H1 (cell line): Measurements from ENCODE around the gene WWC1. TPM values are rescaled to one million over a fixed set of nuclear protein-coding genes. Genes with fewer than 3 reads are reported as not detected.

Experiments used
- CTCF ChIA-PET: fragments of 300-600 bp; sonication (Branson Sonifier 250); formaldehyde crosslinking; loops from one replicate; lab custom pipeline; 2021; ENCODE audit not compliant: partially characterized antibody; lab: Charles Lee
- POLR2A ChIA-PET: fragments of 300-600 bp; sonication (Branson Sonifier 250); formaldehyde crosslinking; loops from one replicate; lab custom pipeline; 2021; ENCODE audit warnings: inconsistent platforms; ENCODE audit not compliant: partially characterized antibody; lab: Charles Lee
- DNase-seq, 2 experiments: peaks; one replicate each; pipeline versions ENCODE4 v3.0.0 to v3.0.0-alpha.2; 2010 to 2022; ENCODE audit warnings: low spot score in 2 of 2, low read depth in 1 of 2, mixed read lengths in 1 of 2
- FAIRE-seq: peaks from 2 replicates; lab custom pipeline; 2011; peaks lifted over from hg19 to GRCh38; lab: Jason Lieb, UNC
- H2AFZ ChIP-seq: 2 replicates; pipeline ENCODE4 v1.8.1; 2012; ENCODE audit warnings: low read length, inconsistent platforms
- H2AK5ac ChIP-seq: 2 replicates; pipeline ENCODE4 v1.6.1; 2013; ENCODE audit warnings: low read depth, low read length
- H2BK120ac ChIP-seq: replicated peaks from 2 replicates; pipeline ENCODE3; 2013; ENCODE audit warnings: low read depth, low read length, inconsistent platforms
- H2BK12ac ChIP-seq: 2 replicates; pipeline ENCODE4 v1.6.1; 2013; ENCODE audit warnings: low read depth, low read length
- H2BK15ac ChIP-seq: 2 replicates; pipeline ENCODE4 v1.6.1; 2013; ENCODE audit warnings: low read length
- H2BK20ac ChIP-seq: 2 replicates; pipeline ENCODE4 v1.6.1; 2013; ENCODE audit warnings: low read length
- H2BK5ac ChIP-seq: 2 replicates; pipeline ENCODE4 v1.6.1; 2013; ENCODE audit warnings: low read depth, low read length
- H3K14ac ChIP-seq: 2 replicates; pipeline ENCODE4 v1.6.1; 2013; ENCODE audit warnings: inconsistent platforms; ENCODE audit not compliant: insufficient read length
- H3K18ac ChIP-seq: 2 replicates; pipeline ENCODE4 v1.6.1; 2013; ENCODE audit warnings: low read length; ENCODE audit errors: extremely low read depth
- H3K23ac ChIP-seq: 2 replicates; pipeline ENCODE4 v1.6.1; 2013; ENCODE audit warnings: inconsistent platforms; ENCODE audit not compliant: insufficient read length
- H3K23me2 ChIP-seq: 2 replicates; pipeline ENCODE4 v1.6.1; 2013; ENCODE audit warnings: low read depth, low read length
- H3K27ac ChIP-seq: 2 replicates; pipeline ENCODE4 v1.6.1; 2011; ENCODE audit warnings: low read depth, low read length, inconsistent platforms
- H3K27me3 ChIP-seq, 4 experiments: replicated peaks in 1 of 4; 1 replicate in 1 of 4; 2 replicates in 3 of 4; pipeline versions ENCODE4 v1.6.1 to v1.8.1; 2011 to 2013; ENCODE audit warnings: low read length in 3 of 4, mild to moderate bottlenecking in 3 of 4, inconsistent platforms in 2 of 4, mixed read lengths in 2 of 4, moderate library complexity in 1 of 4; ENCODE audit not compliant: control insufficient read depth in 3 of 4, insufficient read depth in 3 of 4; ENCODE audit errors: extremely low read depth in 1 of 4
- H3K36me3 ChIP-seq, 4 experiments: 2 replicates each; pipeline versions ENCODE4 v1.6.1 to v1.8.1; 2011 to 2013; ENCODE audit warnings: mild to moderate bottlenecking in 4 of 4, low read length in 3 of 4, moderate library complexity in 2 of 4, control low read depth in 1 of 4, inconsistent platforms in 1 of 4; ENCODE audit not compliant: insufficient read depth in 4 of 4, control insufficient read depth in 2 of 4
- H3K4ac ChIP-seq: replicated peaks from 2 replicates; pipeline ENCODE3; 2013; ENCODE audit warnings: low read length, low read depth, mixed read lengths, inconsistent platforms; ENCODE audit not compliant: insufficient read length
- H3K4me1 ChIP-seq, 4 experiments: replicated peaks in 1 of 4; 1 replicate in 1 of 4; 2 replicates in 3 of 4; pipeline versions ENCODE4 v1.6.1 to v1.8.1; 2011 to 2013; ENCODE audit warnings: low read length in 3 of 4, inconsistent platforms in 2 of 4, mixed read lengths in 1 of 4; ENCODE audit not compliant: insufficient read depth in 4 of 4, control insufficient read depth in 3 of 4
- H3K4me2 ChIP-seq, 2 experiments: 2 replicates each; pipeline versions ENCODE4 v1.6.1 to v1.8.1; 2011 to 2013; ENCODE audit warnings: low read depth in 2 of 2, low read length in 2 of 2, control low read depth in 1 of 2, inconsistent platforms in 1 of 2, mild to moderate bottlenecking in 1 of 2; ENCODE audit not compliant: insufficient read depth in 1 of 2
- H3K4me3 ChIP-seq, 4 experiments: fragments of 200-600, 300-600 bp in 1 of 4; sonication (generic), shearing (Covaris generic), sonication (Bioruptor Twin) in 1 of 4; 2 replicates each; pipeline versions ENCODE4 v1.5.1 to v1.8.1; 2011 to 2016; ENCODE audit warnings: low read length in 4 of 4, low read depth in 3 of 4, control low read depth in 2 of 4, inconsistent platforms in 2 of 4, mild to moderate bottlenecking in 2 of 4, mixed read lengths in 1 of 4, moderate library complexity in 1 of 4; ENCODE audit not compliant: insufficient read depth in 2 of 4; ENCODE audit errors: extremely low read depth in 1 of 4
- H3K56ac ChIP-seq: replicated peaks from 2 replicates; pipeline ENCODE3; 2013; ENCODE audit warnings: low read depth, mild to moderate bottlenecking, mixed read lengths, low read length, inconsistent platforms; ENCODE audit not compliant: insufficient read length
- H3K79me1 ChIP-seq: 2 replicates; pipeline ENCODE4 v1.6.1; 2013; ENCODE audit warnings: low read depth, low read length, control low read depth
- H3K79me2 ChIP-seq, 2 experiments: 2 replicates each; pipeline versions ENCODE4 v1.6.1 to v1.8.1; 2012 to 2013; ENCODE audit warnings: low read length in 2 of 2, mild to moderate bottlenecking in 2 of 2, inconsistent platforms in 1 of 2; ENCODE audit not compliant: insufficient read depth in 2 of 2, control insufficient read depth in 1 of 2
- H3K9ac ChIP-seq, 4 experiments: replicated peaks in 1 of 4; 1 replicate in 1 of 4; 2 replicates in 3 of 4; pipeline versions ENCODE4 v1.6.1 to v1.8.1; 2011 to 2013; ENCODE audit warnings: low read depth in 3 of 4, low read length in 3 of 4, control low read depth in 2 of 4, mild to moderate bottlenecking in 2 of 4, moderate library complexity in 2 of 4, inconsistent platforms in 1 of 4; ENCODE audit errors: extremely low read depth in 1 of 4
- H3K9me3 ChIP-seq, 2 experiments: 2 replicates each; pipeline versions ENCODE4 v1.6.1 to v1.8.1; 2012 to 2013; ENCODE audit warnings: mild to moderate bottlenecking in 2 of 2, moderate library complexity in 2 of 2, control low read depth in 1 of 2, inconsistent platforms in 1 of 2, low read depth in 1 of 2, low read length in 1 of 2, mixed read lengths in 1 of 2; ENCODE audit not compliant: insufficient read depth in 2 of 2
- H4K20me1 ChIP-seq, 2 experiments: replicated peaks in 1 of 2; 2 replicates each; pipeline versions ENCODE3 to v1.8.1; 2011 to 2013; ENCODE audit warnings: inconsistent platforms in 2 of 2, low read length in 2 of 2, mild to moderate bottlenecking in 1 of 2; ENCODE audit not compliant: insufficient read depth in 2 of 2, control insufficient read depth in 1 of 2
- H4K5ac ChIP-seq: 2 replicates; pipeline ENCODE4 v1.6.1; 2013; ENCODE audit warnings: low read length, low read depth, mixed read lengths, inconsistent platforms; ENCODE audit not compliant: insufficient read length
- H4K8ac ChIP-seq: 2 replicates; pipeline ENCODE4 v1.8.0; 2013; ENCODE audit warnings: mild to moderate bottlenecking, moderate library complexity, low read length, inconsistent platforms; ENCODE audit not compliant: insufficient read depth; ENCODE audit errors: extremely low read depth
- H4K91ac ChIP-seq: replicated peaks from 2 replicates; pipeline ENCODE3; 2013; ENCODE audit warnings: low read length, mixed read lengths, inconsistent platforms; ENCODE audit not compliant: insufficient read length
- ASH2L ChIP-seq: fragments of 200-600, 300-600 bp; sonication (generic); IDR thresholded peaks from one replicate; pipeline ENCODE4 v1.7.1; 2017; ENCODE audit warnings: low read length
- BCL11A ChIP-seq, 2 experiments: IDR thresholded peaks; one replicate each; pipeline ENCODE4 v1.6.1; 2011; ENCODE audit warnings: low read depth in 2 of 2, low read length in 2 of 2, mild to moderate bottlenecking in 2 of 2
- CREB1 ChIP-seq: IDR thresholded peaks from 2 replicates; pipeline ENCODE4 v1.6.1; 2012; ENCODE audit warnings: inconsistent platforms
- GABPA ChIP-seq: IDR thresholded peaks from 2 replicates; pipeline ENCODE4 v1.6.1; 2011; ENCODE audit warnings: mild to moderate bottlenecking, low read length, moderate library complexity, borderline replicate concordance; ENCODE audit not compliant: insufficient read depth
- GTF2F1 ChIP-seq: IDR thresholded peaks from 2 replicates; pipeline ENCODE4 v1.6.1; 2012; ENCODE audit warnings: low read depth, low read length, improper control_type of control experiment, borderline replicate concordance
- HDAC6 ChIP-seq: IDR thresholded peaks from one replicate; pipeline ENCODE4 v1.7.1; 2012; ENCODE audit warnings: low read depth, mild to moderate bottlenecking, inconsistent platforms, low read length, moderate library complexity
- JUN ChIP-seq: IDR thresholded peaks from 2 replicates; pipeline ENCODE4 v1.6.1; 2011; ENCODE audit warnings: low read depth, mild to moderate bottlenecking, improper control_type of control experiment, low read length
- SIX5 ChIP-seq: IDR thresholded peaks from 2 replicates; pipeline ENCODE4 v1.6.1; 2011; ENCODE audit warnings: mild to moderate bottlenecking, low read depth, low read length
- SUZ12 ChIP-seq: fragments of 200-600 bp; sonication (generic); IDR thresholded peaks from 2 replicates; pipeline ENCODE4 v1.6.1; 2012; ENCODE audit warnings: mild to moderate bottlenecking, inconsistent platforms, low read length, moderate library complexity, mixed read lengths
- TAF1 ChIP-seq: IDR thresholded peaks from 2 replicates; pipeline ENCODE4 v1.6.1; 2011; ENCODE audit warnings: mild to moderate bottlenecking, low read depth, low read length
- USF2 ChIP-seq: IDR thresholded peaks from 2 replicates; pipeline ENCODE4 v1.6.1; 2011; ENCODE audit warnings: low read length, improper control_type of control experiment
- ZNF274 ChIP-seq: IDR thresholded peaks from 2 replicates; pipeline ENCODE4 v1.7.0; 2012; ENCODE audit warnings: low read length, borderline replicate concordance; ENCODE audit errors: extremely low read depth
- WGBS, 2 experiments: shearing (Covaris generic) in 1 of 2; methylation state at CpG; one replicate each; pipeline versions ENCODE4 v1.1.6 to v1.1.7; 2013 to 2015; ENCODE audit warnings: low lambda C conversion rate in 2 of 2, mixed read lengths in 2 of 2, inconsistent platforms in 1 of 2, low coverage in 1 of 2, missing lambda C conversion rate in 1 of 2; ENCODE audit not compliant: insufficient replicate concordance in 2 of 2, insufficient coverage in 1 of 2, insufficient read length in 1 of 2; ENCODE audit errors: extremely low coverage in 1 of 2, missing lambda C conversion rate in 1 of 2; 5-methylcytosine and 5-hydroxymethylcytosine counted together
- polyA plus RNA-seq, 7 experiments: library from polyadenylated mRNA; depleted of rRNA in 3 of 7; stranded (reverse) in 5 of 7; unstranded in 2 of 7; fragments of >200 nt in 5 of 7; fragments of 200-250 nt in 2 of 7; gene quantifications; 1 replicate in 5 of 7; 2 replicates in 1 of 7; 4 replicates in 1 of 7; pipeline versions ENCODE4 v1.2.1 to v1.2.3, GENCODE V29; 2011 to 2013; ENCODE audit warnings: missing spikeins in 2 of 7, mixed read lengths in 2 of 7
- total RNA-seq: library from RNA; stranded (reverse); fragmentation: NEBNext Ultra II Directional; extraction: Animal tissue kit (Norgen Biotek cat#: 25700); gene quantifications from 2 replicates; pipeline ENCODE4 v1.2.1, GENCODE V29; 2021

The WWC1 gene
- total and polyA plus RNA-seq, 2 of the 8 experiments (the other 6 are each of a cell fraction or from before 2014, with no cell fraction given), result 16.4 to 41.1 TPM

GRCh38 chr5:168318240-168318639 is 26.8 kb downstream of the WWC1 start:
- no peak overlapping the region for H2BK5ac ChIP-seq
- ChIA-PET POLR2A (no interaction called here), CTCF (interaction anchor here (0.7 to 2.7 kb wide), 10 partner anchors 11 to 79 kb away, joined by 3 to 12 read pairs (median 3); partner anchors contain the start of gene WWC1)
- peaks cover 5 to 16% of the 10 kb centered on the region in 2 experiments for H4K20me1 ChIP-seq
- H2BK15ac ChIP-seq, result no peak overlapping the region
- H3K4ac ChIP-seq, result no peak overlapping the region
- H4K5ac ChIP-seq, result no peak overlapping the region
- H2AFZ ChIP-seq, result no peak overlapping the region
- no peak overlapping the region for H2BK120ac ChIP-seq
- no peaks in the 10 kb centered on the region for H3K36me3 ChIP-seq
- FAIRE-seq, result no peak
- no peak overlapping the region for H2BK12ac ChIP-seq
- H3K79me2 ChIP-seq, result peaks cover 0 to 52% of the 10 kb centered on the region in 2 experiments; a peak in 3 of 4 replicates
- H4K91ac ChIP-seq, result no peak overlapping the region
- no peak overlapping the region for H2BK20ac ChIP-seq
- no peaks in the 10 kb centered on the region for H3K9me3 ChIP-seq
- no peak for DNase-seq
- no peak overlapping the region for H3K4me2 ChIP-seq
- TF ChIP-seq HDAC6 (no peak), BCL11A (IDR thresholded peaks at IDR 0.05; ENCODE audit: low read depth in 2 of 2, low read length in 2 of 2) (no peak), SIX5 (no peak), JUN (no peak), ASH2L (no peak), USF2 (no peak), CREB1 (no peak), ZNF274 (no peak), SUZ12 (no peak), TAF1 (no peak), GABPA (no peak), GTF2F1 (no peak)
- H3K4me1 ChIP-seq, result peaks cover 2 to 19% (median 4%) of the 10 kb centered on the region in 4 experiments; a peak in 5 of 7 replicates
- H3K14ac ChIP-seq, result no peak overlapping the region
- no peak overlapping the region for H2AK5ac ChIP-seq
- WGBS, 2 experiments, result 96% methylated on average over 4 of the region's 4 CpGs; no CpG with 5 or more reads in 1 of the 2 experiments
- H3K9ac ChIP-seq, result no peak overlapping the region
- no peak overlapping the region for H3K23ac ChIP-seq
- H3K56ac ChIP-seq, result no peak overlapping the region
- H3K27me3 ChIP-seq, result no peaks in the 10 kb centered on the region
- H3K79me1 ChIP-seq, result peaks cover 4% of the 10 kb centered on the region
- no peak overlapping the region for H3K27ac ChIP-seq
- H4K8ac ChIP-seq, result no peak overlapping the region
- no peak overlapping the region for H3K18ac ChIP-seq
- H3K4me3 ChIP-seq, result no peak overlapping the region
- H3K23me2 ChIP-seq, result no peaks in the 10 kb centered on the region
